HL-60 (cell line): ENCODE measurements around the gene ANO1.

Source experiments
- POLR2AphosphoS5 ChIP-seq: IDR thresholded peaks from 2 replicates; pipeline ENCODE4 v1.6.1; 2012; ENCODE audit warnings: low read depth
- REST ChIP-seq: IDR thresholded peaks from 2 replicates; pipeline ENCODE4 v1.6.1; 2012; ENCODE audit warnings: low read depth; ENCODE audit not compliant: insufficient replicate concordance
- TF ChIP-seq, protein P1 (sequence below): IDR thresholded peaks from one replicate; pipeline ENCODE4 v1.5.1; 2011; ENCODE audit warnings: low read length, control low read depth, inconsistent platforms; ENCODE audit not compliant: insufficient read depth

- TF ChIP-seq REST (no peak), POLR2AphosphoS5 (no peak)
- TF ChIP-seq, protein P1, sequence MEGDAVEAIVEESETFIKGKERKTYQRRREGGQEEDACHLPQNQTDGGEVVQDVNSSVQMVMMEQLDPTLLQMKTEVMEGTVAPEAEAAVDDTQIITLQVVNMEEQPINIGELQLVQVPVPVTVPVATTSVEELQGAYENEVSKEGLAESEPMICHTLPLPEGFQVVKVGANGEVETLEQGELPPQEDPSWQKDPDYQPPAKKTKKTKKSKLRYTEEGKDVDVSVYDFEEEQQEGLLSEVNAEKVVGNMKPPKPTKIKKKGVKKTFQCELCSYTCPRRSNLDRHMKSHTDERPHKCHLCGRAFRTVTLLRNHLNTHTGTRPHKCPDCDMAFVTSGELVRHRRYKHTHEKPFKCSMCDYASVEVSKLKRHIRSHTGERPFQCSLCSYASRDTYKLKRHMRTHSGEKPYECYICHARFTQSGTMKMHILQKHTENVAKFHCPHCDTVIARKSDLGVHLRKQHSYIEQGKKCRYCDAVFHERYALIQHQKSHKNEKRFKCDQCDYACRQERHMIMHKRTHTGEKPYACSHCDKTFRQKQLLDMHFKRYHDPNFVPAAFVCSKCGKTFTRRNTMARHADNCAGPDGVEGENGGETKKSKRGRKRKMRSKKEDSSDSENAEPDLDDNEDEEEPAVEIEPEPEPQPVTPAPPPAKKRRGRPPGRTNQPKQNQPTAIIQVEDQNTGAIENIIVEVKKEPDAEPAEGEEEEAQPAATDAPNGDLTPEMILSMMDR, result no peak
Observed at GRCh38 chr11:70070706-70071105, 7.4 kb upstream of the ANO1 start.
